NOMO-1 (cell line): ENCODE data around the gene TECPR2.
A peak's percentile ranks its signal among the peaks of the same experiment; 100 is the strongest.
"Not testable (repeated sequence)": the region's sequence is repeated elsewhere in the genome, so short reads cannot be mapped to it uniquely, and the experiment has no call there.

Experiments
- DNase-seq, 2 experiments: peaks; one replicate each; lab custom pipeline; 2025; ENCODE audit not compliant: unreplicated experiment in 2 of 2; lab: John Stamatoyannopoulos, UW

TECPR2 gene

GRCh38 chr14:102329381-102329780 is 33.4 kb upstream of the TECPR2 start:
- DNase-seq: not testable (repeated sequence)

- DNase-seq: no peak
These were observed 31.9 kb upstream of the TECPR2 start for GRCh38 chr14:102330806-102331205.

GRCh38 chr14:102333390-102333789 is 29.4 kb upstream of the TECPR2 start:
- no peak for DNase-seq

GRCh38 chr14:102333795-102334705 is 28.7 kb upstream of the TECPR2 start:
- DNase-seq: no peak

- DNase-seq: no peak
These were observed 27.6 kb upstream of the TECPR2 start for GRCh38 chr14:102335163-102335562.

GRCh38 chr14:102338724-102339123 is 24.0 kb upstream of the TECPR2 start:
- no peak for DNase-seq

- no peak for DNase-seq
These were observed 21.2 kb upstream of the TECPR2 start for GRCh38 chr14:102341566-102341965.

- DNase-seq: no peak
These were observed 20.5 kb upstream of the TECPR2 start for GRCh38 chr14:102342238-102342637.

GRCh38 chr14:102344084-102344483 is 18.7 kb upstream of the TECPR2 start:
- no peak for DNase-seq

- no peak for DNase-seq
These were observed 18.3 kb upstream of the TECPR2 start for GRCh38 chr14:102344485-102344884.

GRCh38 chr14:102345232-102345631 is 17.5 kb upstream of the TECPR2 start:
- no peak for DNase-seq

GRCh38 chr14:102346645-102347044 is 16.1 kb upstream of the TECPR2 start:
- DNase-seq: no peak

GRCh38 chr14:102348376-102348775 is 14.4 kb upstream of the TECPR2 start:
- no peak for DNase-seq

- DNase-seq: no peak
These were observed 11.7 kb upstream of the TECPR2 start for GRCh38 chr14:102351023-102351422.

- DNase-seq: not testable (repeated sequence)
These were observed 11.1 kb upstream of the TECPR2 start for GRCh38 chr14:102351593-102351992.

GRCh38 chr14:102352213-102352612 is 10.5 kb upstream of the TECPR2 start:
- no peak for DNase-seq

- no peak for DNase-seq
These were observed 9.6 kb upstream of the TECPR2 start for GRCh38 chr14:102353126-102353619.

GRCh38 chr14:102356280-102356679 is 6.5 kb upstream of the TECPR2 start:
- DNase-seq: no peak

GRCh38 chr14:102359341-102359740 is 3.4 kb upstream of the TECPR2 start:
- DNase-seq: no peak

GRCh38 chr14:102360388-102360787 is 2.4 kb upstream of the TECPR2 start:
- DNase-seq: no peak

GRCh38 chr14:102362084-102362483 is 657 bp upstream of the TECPR2 start:
- peak in 1 of 2 experiments; percentile 7 for DNase-seq

GRCh38 chr14:102363182-102363943 is 622 bp downstream of the TECPR2 start:
- peak in 1 of 2 experiments; percentile 8 for DNase-seq
